Activated T-cell treated with anti-CD3 and anti-CD28 coated beads for 1 hour (primary cell): ENCODE data around the gene KRTAP5-10.
"Not testable (repeated sequence)": the region's sequence is repeated elsewhere in the genome, so short reads cannot be mapped to it uniquely, and the experiment has no call there.

ENCODE experiments used
- DNase-seq: peaks from one replicate; pipeline ENCODE4 v3.0.0-alpha.2; 2020; ENCODE audit warnings: low read depth

Gene KRTAP5-10

DNA sequence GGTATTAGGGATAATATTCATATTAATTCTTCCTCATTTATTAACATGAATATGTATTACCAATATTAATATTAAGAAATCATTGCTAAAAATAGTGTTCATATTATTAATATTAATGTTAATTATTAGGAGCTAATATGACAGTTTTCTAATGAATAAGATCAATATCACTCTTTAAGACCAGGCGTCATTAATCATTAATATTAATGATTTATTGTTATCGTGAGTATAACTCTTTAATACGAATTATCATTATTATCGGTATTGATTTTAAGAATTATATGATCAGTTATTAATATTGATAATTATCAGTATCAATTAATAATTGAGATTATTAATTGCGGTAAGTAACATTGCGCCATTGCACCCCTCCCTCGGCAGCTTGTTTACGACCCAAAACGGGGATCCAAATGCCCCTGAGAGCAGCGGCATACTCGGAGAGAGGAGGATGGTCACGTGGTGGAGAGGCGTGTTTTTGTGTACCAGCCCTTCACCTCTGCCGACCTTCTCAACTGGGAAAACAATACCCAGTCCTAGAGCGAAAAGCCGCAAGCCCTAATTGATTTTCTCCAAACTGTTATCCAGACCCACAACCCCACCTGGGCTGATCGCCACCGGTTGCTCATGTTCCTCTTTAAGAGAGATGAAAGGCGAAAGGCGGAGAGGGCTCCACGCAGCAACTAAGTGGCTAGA lies 46.0 kb downstream of the KRTAP5-10 start:
- DNase-seq = not testable (repeated sequence)

DNA sequence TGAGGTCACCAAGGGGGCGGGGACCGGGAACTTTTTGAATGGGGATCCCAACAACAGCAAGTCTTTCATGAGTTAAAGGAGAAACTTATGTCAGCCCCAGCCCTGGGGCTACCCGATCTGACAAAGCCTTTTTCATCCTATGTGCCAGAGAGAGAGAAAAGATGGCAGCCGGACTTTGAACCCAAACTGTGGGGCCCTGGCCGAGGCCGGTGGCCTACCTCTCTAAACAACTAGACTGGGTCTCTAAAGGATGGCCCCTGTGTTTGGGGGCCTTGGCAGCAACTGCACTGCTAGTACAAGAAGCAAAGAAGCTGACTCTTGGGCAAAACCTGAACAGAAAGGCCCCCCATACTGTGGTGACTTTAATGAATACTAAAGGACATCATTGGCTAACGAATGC lies 48.6 kb downstream of the KRTAP5-10 start:
- DNase-seq = not testable (repeated sequence)

DNA sequence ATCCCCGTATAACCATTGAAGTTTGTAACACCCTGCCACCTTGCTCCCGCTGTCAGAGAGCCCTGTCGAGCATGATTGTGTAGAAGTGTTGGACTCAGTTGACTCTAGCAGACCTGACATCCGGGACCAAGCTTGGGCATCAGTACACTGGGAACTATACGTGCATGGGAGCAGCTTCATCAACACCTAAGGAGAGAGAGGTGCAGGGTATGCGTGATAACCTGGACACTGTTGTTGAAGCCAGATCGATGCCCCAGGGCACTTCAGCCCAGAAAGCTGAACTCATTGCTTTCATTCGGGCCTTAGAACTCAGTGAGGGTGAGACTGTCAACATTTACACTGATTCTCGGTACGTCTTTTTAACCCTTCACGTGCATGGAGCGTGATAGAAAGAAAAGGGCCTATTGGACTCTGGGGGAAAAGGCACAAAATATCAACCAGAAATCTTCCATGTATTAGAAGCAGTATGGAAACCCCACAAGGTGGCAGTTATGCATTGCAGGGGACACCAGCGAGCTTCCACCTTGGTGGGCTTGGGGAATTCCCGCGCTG lies 49.1 kb downstream of the KRTAP5-10 start:
- DNase-seq = not testable (repeated sequence)

DNA sequence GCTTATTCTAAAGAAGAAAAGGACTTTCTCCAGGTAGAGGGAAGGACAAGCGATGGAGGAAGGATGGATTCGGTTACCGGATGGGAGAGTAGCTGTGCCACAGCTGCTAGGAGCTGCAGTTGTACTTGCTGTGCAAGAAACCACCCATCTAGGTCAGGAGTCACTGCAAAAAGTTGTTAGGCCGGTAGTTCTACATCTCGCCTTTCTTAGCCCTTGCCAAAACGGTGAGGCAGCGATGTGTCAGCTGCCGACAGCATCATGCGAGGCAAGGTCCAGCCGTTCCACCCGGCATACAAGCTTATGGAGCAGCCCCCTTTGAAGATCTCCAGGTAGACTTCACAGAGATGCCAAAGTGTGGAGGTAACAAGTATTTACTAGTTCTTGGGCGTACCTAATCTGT lies 49.6 kb downstream of the KRTAP5-10 start:
- DNase-seq = not testable (repeated sequence)
